ENCODE measurements around the gene VDAC2.

- TF ChIP-seq YY1 (IDR thresholded peaks at IDR 0.05; ENCODE audit: insufficient read depth, insufficient read length) (no peak), SUZ12 (IDR thresholded peaks at IDR 0.05; ENCODE audit: extremely low read depth, insufficient read depth, insufficient read length) (no peak)
Observed at GRCh38 chr10:75236178-75236825, 25.7 kb downstream of the VDAC2 start.
